Ishikawa (cell line): ENCODE results near the gene ABAT.

Experiments used
- CEBPB ChIP-seq: IDR thresholded peaks from 2 replicates; pipeline ENCODE4 v1.6.1; 2012
- CREB1 ChIP-seq: IDR thresholded peaks from 2 replicates; pipeline ENCODE4 v1.6.1; 2012; ENCODE audit warnings: low read depth
- EGR1 ChIP-seq: IDR thresholded peaks from 2 replicates; pipeline ENCODE4 v1.6.1; 2012
- EP300 ChIP-seq: IDR thresholded peaks from 2 replicates; pipeline ENCODE4 v1.6.1; 2012; ENCODE audit warnings: borderline replicate concordance
- FOXM1 ChIP-seq: IDR thresholded peaks from 2 replicates; pipeline ENCODE4 v1.6.1; 2012; ENCODE audit warnings: low read depth, borderline replicate concordance
- MAX ChIP-seq: IDR thresholded peaks from 2 replicates; pipeline ENCODE4 v1.6.1; 2012
- NFIC ChIP-seq: IDR thresholded peaks from 2 replicates; pipeline ENCODE4 v1.6.1; 2012
- RAD21 ChIP-seq: IDR thresholded peaks from 2 replicates; pipeline ENCODE4 v1.6.1; 2012; ENCODE audit warnings: low read depth
- REST ChIP-seq: IDR thresholded peaks from 2 replicates; pipeline ENCODE4 v1.6.1; 2012; ENCODE audit warnings: low read depth, mild to moderate bottlenecking
- TAF1 ChIP-seq: IDR thresholded peaks from 2 replicates; pipeline ENCODE4 v1.6.1; 2012; ENCODE audit warnings: low read depth, mild to moderate bottlenecking
- TCF12 ChIP-seq: IDR thresholded peaks from 2 replicates; pipeline ENCODE4 v1.6.1; 2012; ENCODE audit warnings: low read depth
- TEAD4 ChIP-seq: IDR thresholded peaks from 2 replicates; pipeline ENCODE4 v1.6.1; 2012
- USF1 ChIP-seq: IDR thresholded peaks from 2 replicates; pipeline ENCODE4 v1.6.1; 2012
- YY1 ChIP-seq: IDR thresholded peaks from 2 replicates; pipeline ENCODE4 v1.6.1; 2012; ENCODE audit warnings: low read depth
- ZBTB7A ChIP-seq: IDR thresholded peaks from 2 replicates; pipeline ENCODE4 v1.6.1; 2012; ENCODE audit warnings: low read depth

Gene ABAT

GRCh38 chr16:8716592-8716991 is 42.2 kb downstream of the ABAT start:
- TF ChIP-seq YY1: no peak
- no peak for TF ChIP-seq RAD21

GRCh38 chr16:8717469-8717868 is 43.1 kb downstream of the ABAT start:
- no peak for TF ChIP-seq USF1
- no peak for TF ChIP-seq CREB1
- no peak for TF ChIP-seq EGR1
- TF ChIP-seq CEBPB: no peak
- TF ChIP-seq TCF12: no peak
- TF ChIP-seq YY1: no peak
- no peak for TF ChIP-seq ZBTB7A
- TF ChIP-seq NFIC: no peak
- TF ChIP-seq EP300: no peak
- no peak for TF ChIP-seq MAX
- TF ChIP-seq TEAD4: no peak
- TF ChIP-seq TAF1: no peak
- TF ChIP-seq FOXM1: no peak
- TF ChIP-seq RAD21: no peak
- no peak for TF ChIP-seq REST

GRCh38 chr16:8717892-8718415 is 43.5 kb downstream of the ABAT start:
- TF ChIP-seq REST (no peak), CREB1 (no peak), MAX (no peak), USF1 (no peak), TEAD4 (no peak), EGR1 (no peak), TAF1 (no peak), TCF12 (no peak), NFIC (no peak), FOXM1 (no peak), ZBTB7A (no peak), CEBPB (no peak), YY1 (no peak), EP300 (no peak), RAD21 (no peak)

- TF ChIP-seq TEAD4: no peak
- TF ChIP-seq CREB1: no peak
- no peak for TF ChIP-seq NFIC
- TF ChIP-seq RAD21: no peak
- no peak for TF ChIP-seq MAX
Measured at GRCh38 chr16:8718851-8719680, 44.6 kb downstream of the ABAT start.

- TF ChIP-seq REST (no peak), TCF12 (no peak), NFIC (no peak), ZBTB7A (no peak), RAD21 (no peak), TAF1 (no peak), CREB1 (no peak), USF1 (no peak), EP300 (no peak)
Measured at GRCh38 chr16:8720080-8720966, 45.9 kb downstream of the ABAT start.
